Esophagus squamous epithelium (tissue), 5 donors: ENCODE results near the gene FUT1. TPM values are rescaled to one million over a fixed set of nuclear protein-coding genes. Genes with fewer than 3 reads are reported as not detected.

ENCODE experiments used
- DNase-seq: peaks from one replicate; lab custom pipeline; 2025; lab: John Stamatoyannopoulos, UW
- H3K27ac ChIP-seq, 4 donors: fragments of 200-600 bp; sonication (generic); one replicate each; pipeline ENCODE4 v1.5.1; 2016 to 2019; ENCODE audit warnings: mild to moderate bottlenecking in 1 of 4
- H3K27me3 ChIP-seq, 4 donors: fragments of 200-600 bp; sonication (generic); 1 replicate in 3 of 4; 2 replicates in 1 of 4; pipeline versions ENCODE4 v1.5.1 to v1.6.0; 2017 to 2021; ENCODE audit warnings: antibody characterized with exemption in 1 of 4
- H3K36me3 ChIP-seq, 3 donors: fragments of 200-600 bp; sonication (generic); one replicate each; pipeline ENCODE4 v1.5.1; 2016 to 2019
- H3K4me1 ChIP-seq, 3 donors: fragments of 200-600 bp; sonication (generic); one replicate each; pipeline ENCODE4 v1.5.1; 2017 to 2019
- H3K4me3 ChIP-seq, 4 donors: fragments of 200-600 bp; sonication (generic); 1 replicate in 3 of 4; 2 replicates in 1 of 4; pipeline ENCODE4 v1.5.1; 2016 to 2019; ENCODE audit warnings: mild to moderate bottlenecking in 2 of 4, moderate library complexity in 1 of 4
- H3K9me3 ChIP-seq, 3 donors: fragments of 200-600 bp; sonication (generic); one replicate each; pipeline ENCODE4 v1.5.1; 2016 to 2019
- POLR2A ChIP-seq, 4 donors: fragments of 450-650 bp; IDR thresholded peaks; one replicate each; pipeline ENCODE4 v1.6.1; 2017; ENCODE audit warnings: antibody characterized with exemption in 4 of 4, mild to moderate bottlenecking in 4 of 4, moderate library complexity in 3 of 4
- WGBS, 2 donors: methylation state at CpG; one replicate each; pipeline ENCODE4 v1.1.5; 2018; 5-methylcytosine and 5-hydroxymethylcytosine counted together
- intact Hi-C: fragments of 100-400 bp; cut with DNase I; formaldehyde crosslinking; loops from one replicate; pipeline ENCODE4 v1.15.0; 2022
- total RNA-seq, 4 donors: library from RNA; depleted of rRNA; stranded (reverse); fragments of >200 nt; gene quantifications; one replicate each; pipeline ENCODE4 v1.1.0, GENCODE V29; 2016
- TF ChIP-seq, protein P1 (sequence below), 6 experiments: fragments of 450-650 bp in 4 of 6; fragments of 200-600 bp in 2 of 6; sonication (generic) in 2 of 6; IDR thresholded peaks; one replicate each; pipeline ENCODE4 v1.5.1; 2016 to 2019; ENCODE audit warnings: antibody characterized with exemption in 6 of 6, mild to moderate bottlenecking in 4 of 6, moderate library complexity in 4 of 6
- donor health status: DM: yes; HTN: yes; CAD: no.

The FUT1 gene
- total RNA-seq, 4 donors from 2014 or later: 3.4 to 6.3 (median 4.8) TPM

- Histone ChIP-seq H3K9me3 (no peaks in the 10 kb centered on the region), H3K4me3 (no peak overlapping the region), H3K36me3 (no peaks in the 10 kb centered on the region), H3K27me3 (no peaks in the 10 kb centered on the region), H3K27ac (no peak overlapping the region), H3K4me1 (peaks cover 5 to 30% (median 7%) of the 10 kb centered on the region in 3 donors)
- no peak for DNase-seq
- intact Hi-C loops: loop anchor here (10.0 kb wide), 1 partner anchor 123 kb away; no protein-coding TSS in a partner anchor
- WGBS, 2 donors: 87 to 91% methylated on average over 7 to 10 of the region's 12 CpGs
- TF ChIP-seq, protein P1, sequence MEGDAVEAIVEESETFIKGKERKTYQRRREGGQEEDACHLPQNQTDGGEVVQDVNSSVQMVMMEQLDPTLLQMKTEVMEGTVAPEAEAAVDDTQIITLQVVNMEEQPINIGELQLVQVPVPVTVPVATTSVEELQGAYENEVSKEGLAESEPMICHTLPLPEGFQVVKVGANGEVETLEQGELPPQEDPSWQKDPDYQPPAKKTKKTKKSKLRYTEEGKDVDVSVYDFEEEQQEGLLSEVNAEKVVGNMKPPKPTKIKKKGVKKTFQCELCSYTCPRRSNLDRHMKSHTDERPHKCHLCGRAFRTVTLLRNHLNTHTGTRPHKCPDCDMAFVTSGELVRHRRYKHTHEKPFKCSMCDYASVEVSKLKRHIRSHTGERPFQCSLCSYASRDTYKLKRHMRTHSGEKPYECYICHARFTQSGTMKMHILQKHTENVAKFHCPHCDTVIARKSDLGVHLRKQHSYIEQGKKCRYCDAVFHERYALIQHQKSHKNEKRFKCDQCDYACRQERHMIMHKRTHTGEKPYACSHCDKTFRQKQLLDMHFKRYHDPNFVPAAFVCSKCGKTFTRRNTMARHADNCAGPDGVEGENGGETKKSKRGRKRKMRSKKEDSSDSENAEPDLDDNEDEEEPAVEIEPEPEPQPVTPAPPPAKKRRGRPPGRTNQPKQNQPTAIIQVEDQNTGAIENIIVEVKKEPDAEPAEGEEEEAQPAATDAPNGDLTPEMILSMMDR (IDR thresholded peaks at IDR 0.05): no peak
- TF ChIP-seq POLR2A (IDR thresholded peaks at IDR 0.05): no peak
These were observed 25.3 kb upstream of the FUT1 start for GRCh38 chr19:48777720-48778119.

- intact Hi-C loops: loop anchor here (10.0 kb wide), 1 partner anchor 122 kb away; no protein-coding TSS in a partner anchor
- WGBS, 2 donors: 89% methylated on average over 3 of the region's 5 CpGs; no CpG with 5 or more reads in 1 of the 2 donors
These were observed 24.7 kb upstream of the FUT1 start for GRCh38 chr19:48777139-48777538.

GRCh38 chr19:48772503-48772953 lies 20.1 kb upstream of the FUT1 start:
- DNase-seq: no peak
- no peaks in the 10 kb centered on the region for H3K9me3 ChIP-seq
- peaks cover 3 to 31% (median 3%) of the 10 kb centered on the region in 3 donors for H3K4me1 ChIP-seq
- TF ChIP-seq, protein P1 (IDR thresholded peaks at IDR 0.05): no peak
- TF ChIP-seq POLR2A (IDR thresholded peaks at IDR 0.05): no peak
- WGBS, 2 donors: 72 to 87% methylated on average over 13 of the region's 13 CpGs
- H3K36me3 ChIP-seq: no peaks in the 10 kb centered on the region
- no peaks in the 10 kb centered on the region for H3K27me3 ChIP-seq
- no peak overlapping the region for H3K4me3 ChIP-seq
- intact Hi-C loops: loop anchor here (10.0 kb wide), 1 partner anchor 118 kb away; no protein-coding TSS in a partner anchor
- H3K27ac ChIP-seq: no peak overlapping the region

More at GRCh38 chr19:48777139-48777538, 24.7 kb upstream of the FUT1 start:
- TF ChIP-seq, protein P1 (IDR thresholded peaks at IDR 0.05): no peak
- TF ChIP-seq POLR2A (IDR thresholded peaks at IDR 0.05): no peak
- Histone ChIP-seq H3K9me3 (no peaks in the 10 kb centered on the region), H3K4me1 (peaks cover 5 to 24% (median 7%) of the 10 kb centered on the region in 3 donors), H3K4me3 (no peak overlapping the region), H3K36me3 (no peaks in the 10 kb centered on the region), H3K27me3 (no peaks in the 10 kb centered on the region), H3K27ac (no peak overlapping the region)
- no peak for DNase-seq

DNA sequence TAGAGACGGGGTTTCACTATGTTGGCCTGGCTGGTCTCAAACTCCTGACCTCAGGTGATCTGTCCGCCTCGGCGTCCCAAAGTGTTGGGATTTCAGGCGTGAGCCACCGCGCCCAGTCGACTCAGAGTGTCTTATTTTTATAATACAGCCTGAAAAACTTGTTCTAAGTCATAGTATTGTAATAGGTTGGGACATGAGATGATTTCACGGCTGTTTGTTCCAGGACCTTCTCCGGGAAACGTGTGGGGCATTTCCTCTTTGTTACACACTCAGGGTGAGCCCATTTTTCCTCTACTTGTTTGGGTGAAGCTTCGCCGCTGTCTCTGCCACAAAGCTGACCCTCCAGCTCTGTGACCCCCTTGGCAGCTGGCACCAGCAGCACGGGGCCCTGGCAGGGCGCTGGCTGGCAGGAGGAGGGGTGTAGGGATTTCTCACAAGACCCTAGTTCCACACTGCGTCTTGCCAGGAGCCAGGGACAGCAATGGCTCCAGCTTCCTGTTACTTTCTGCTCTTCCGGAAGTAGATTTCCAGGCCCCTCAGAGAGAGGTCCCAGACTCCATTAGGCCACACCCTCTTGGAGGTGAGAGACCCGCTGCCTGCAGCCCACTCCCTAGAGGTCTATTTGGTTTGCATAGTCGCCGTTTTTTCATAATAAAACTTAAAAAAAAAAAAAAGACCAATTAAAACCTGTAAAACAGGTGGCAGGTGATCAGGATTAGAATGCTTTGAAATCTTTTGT lies 18.5 kb upstream of the FUT1 start:
- 44 to 55% methylated on average over 19 to 20 of the region's 20 CpGs for WGBS, 2 donors

More for the DNA sequence above, 18.5 kb upstream of the FUT1 start:
- Histone ChIP-seq H3K36me3 (no peaks in the 10 kb centered on the region), H3K4me3 (peak overlapping the region in 1 of 4 donors; percentile 11), H3K9me3 (no peaks in the 10 kb centered on the region), H3K27me3 (no peaks in the 10 kb centered on the region), H3K27ac (peak overlapping the region; percentile 80 to 92 (median 87)), H3K4me1 (peaks cover 3 to 31% (median 3%) of the 10 kb centered on the region in 3 donors)
- DNase-seq: no peak
- intact Hi-C loops: loop anchor here (10.0 kb wide), 1 partner anchor 116 kb away; no protein-coding TSS in a partner anchor
- TF ChIP-seq, protein P1 (IDR thresholded peaks at IDR 0.05): no peak
- no peak for TF ChIP-seq POLR2A (IDR thresholded peaks at IDR 0.05)
